HepG2 (cell line): Measurements from ENCODE around the gene KCTD19. TPM values are rescaled to one million over a fixed set of nuclear protein-coding genes. Genes with fewer than 3 reads are reported as not detected.
A peak's percentile ranks its signal among the peaks of the same experiment; 100 is the strongest.

ENCODE experiments used
- CEBPG ChIP-seq: IDR thresholded peaks from 2 replicates; pipeline ENCODE4 v1.6.1; 2016
- DPF2 ChIP-seq: sonication (generic); formaldehyde crosslinking; IDR thresholded peaks from 2 replicates; pipeline ENCODE4 v1.4.0; 2020; ENCODE audit warnings: mild to moderate bottlenecking, low read depth, missing genetic modification reagents, borderline replicate concordance
- ETV6 ChIP-seq: sonication (generic); formaldehyde crosslinking; conservative IDR thresholded peaks from 2 replicates; pipeline ENCODE4 v1.4.0; 2020; ENCODE audit warnings: missing genetic modification reagents
- GTF3A ChIP-seq: sonication (generic); formaldehyde crosslinking; conservative IDR thresholded peaks from 2 replicates; pipeline ENCODE4 v1.4.0; 2020; ENCODE audit warnings: mild to moderate bottlenecking, missing genetic modification reagents
- HDAC2 ChIP-seq: sonication (generic); formaldehyde crosslinking; IDR thresholded peaks from 2 replicates; pipeline ENCODE4 v1.4.0; 2020; ENCODE audit warnings: missing genetic modification reagents
- NFYB ChIP-seq: sonication (generic); formaldehyde crosslinking; IDR thresholded peaks from 2 replicates; pipeline ENCODE4 v1.4.0; 2020; ENCODE audit warnings: missing genetic modification reagents
- PPARG ChIP-seq: conservative IDR thresholded peaks from 2 replicates; pipeline ENCODE4 v1.6.1; 2016; ENCODE audit warnings: missing biosample characterization, missing genetic modification reagents
- PRPF4 ChIP-seq: fragments of 200-400 bp; formaldehyde crosslinking; IDR thresholded peaks from 2 replicates; pipeline ENCODE4 v1.6.1; 2016; ENCODE audit warnings: low read length, low read depth; ENCODE audit not compliant: poor library complexity, severe bottlenecking
- ZNF275 ChIP-seq: sonication (generic); formaldehyde crosslinking; IDR thresholded peaks from 2 replicates; pipeline ENCODE4 v1.8.0; 2022; ENCODE audit warnings: missing genetic modification reagents, mild to moderate bottlenecking, inconsistent platforms, borderline replicate concordance
- ZNF629 ChIP-seq: sonication (generic); formaldehyde crosslinking; conservative IDR thresholded peaks from 2 replicates; pipeline ENCODE4 v1.5.0; 2020; ENCODE audit warnings: missing genetic modification reagents
- polyA plus RNA-seq, 8 experiments: library from polyadenylated mRNA; depleted of rRNA in 3 of 8; stranded (reverse) in 7 of 8; unstranded in 1 of 8; fragments of >200 nt; fragmentation: Illumina TruSeq in 4 of 8; extraction: Trizol in 4 of 8; gene quantifications; 2 replicates each; pipeline versions ENCODE4 v1.2.1 to v1.2.3, GENCODE V29; 2011 to 2016; ENCODE audit warnings: low read depth in 4 of 8, missing spikeins in 1 of 8, mixed read lengths in 1 of 8; ENCODE audit not compliant: insufficient read depth in 1 of 8
- total RNA-seq, 5 experiments: library from RNA; depleted of rRNA; stranded (reverse); fragments of >200 nt; fragmentation: Illumina TruSeq; extraction: Trizol; gene quantifications; 2 replicates each; pipeline ENCODE4 v1.2.3, GENCODE V29; 2016; ENCODE audit warnings: low read depth in 1 of 5
- TF ChIP-seq, protein P1 (sequence below): sonication (generic); formaldehyde crosslinking; IDR thresholded peaks from 2 replicates; pipeline ENCODE4 v1.4.0; 2020; ENCODE audit warnings: missing genetic modification reagents
- TF ChIP-seq, protein P2 (sequence below): sonication (generic); formaldehyde crosslinking; IDR thresholded peaks from 2 replicates; pipeline ENCODE4 v1.5.0; 2020; ENCODE audit warnings: missing genetic modification reagents, mild to moderate bottlenecking, borderline replicate concordance
- TF ChIP-seq, protein P3 (sequence below): sonication (generic); formaldehyde crosslinking; IDR thresholded peaks from 2 replicates; pipeline ENCODE4 v1.4.0; 2020; ENCODE audit warnings: missing genetic modification reagents, borderline replicate concordance
- TF ChIP-seq, protein P4 (sequence below): sonication (generic); formaldehyde crosslinking; IDR thresholded peaks from 2 replicates; pipeline ENCODE4 v1.5.1; 2020; ENCODE audit warnings: mild to moderate bottlenecking, missing genetic modification reagents

The KCTD19 gene
- total and polyA plus RNA-seq, 2 of the 13 experiments (the other 11 are each of a cell fraction or from before 2014, with no cell fraction given): not detected

DNA sequence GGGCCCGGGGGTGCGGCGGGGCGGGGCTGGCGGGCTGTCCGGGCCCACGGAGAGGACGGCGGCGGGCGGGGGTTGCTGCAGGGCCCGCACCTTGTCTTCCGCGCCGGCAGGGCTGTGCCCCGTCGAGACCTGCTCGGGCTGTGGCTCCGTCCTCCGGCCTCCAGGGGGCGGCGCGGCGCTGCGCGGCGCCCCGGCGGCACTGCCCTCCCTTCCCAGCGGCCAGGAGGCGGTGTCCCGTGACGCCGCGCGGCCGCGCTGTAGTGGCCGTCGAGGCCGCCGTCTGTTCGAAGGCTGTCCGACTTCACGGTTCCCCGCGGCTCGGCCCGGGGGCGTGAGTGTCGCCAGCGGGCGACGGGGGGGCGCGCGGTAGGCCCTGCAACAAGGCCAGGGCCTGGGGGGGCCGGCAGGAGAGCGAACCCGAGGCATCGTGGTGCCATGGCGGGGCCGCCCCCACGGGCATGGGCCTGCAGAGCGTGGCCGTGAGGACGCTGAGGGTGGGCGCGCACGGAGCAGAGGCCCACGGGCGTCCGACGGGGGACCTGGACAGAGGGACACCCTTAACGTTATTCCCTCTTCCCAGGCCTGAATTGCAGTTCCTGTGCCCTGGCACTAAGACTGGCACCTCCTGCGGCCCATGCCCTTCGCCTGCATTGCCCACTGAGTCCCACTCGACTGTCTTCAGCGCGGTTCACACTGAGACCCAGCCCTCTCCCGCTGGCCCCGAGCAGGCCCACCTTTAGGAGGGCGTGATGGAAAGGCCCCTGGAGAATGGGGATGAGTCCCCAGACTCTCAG is 47.0 kb downstream of the KCTD19 start, which contains the start of gene PLEKHG4 (continued):
- TF ChIP-seq, protein P1, sequence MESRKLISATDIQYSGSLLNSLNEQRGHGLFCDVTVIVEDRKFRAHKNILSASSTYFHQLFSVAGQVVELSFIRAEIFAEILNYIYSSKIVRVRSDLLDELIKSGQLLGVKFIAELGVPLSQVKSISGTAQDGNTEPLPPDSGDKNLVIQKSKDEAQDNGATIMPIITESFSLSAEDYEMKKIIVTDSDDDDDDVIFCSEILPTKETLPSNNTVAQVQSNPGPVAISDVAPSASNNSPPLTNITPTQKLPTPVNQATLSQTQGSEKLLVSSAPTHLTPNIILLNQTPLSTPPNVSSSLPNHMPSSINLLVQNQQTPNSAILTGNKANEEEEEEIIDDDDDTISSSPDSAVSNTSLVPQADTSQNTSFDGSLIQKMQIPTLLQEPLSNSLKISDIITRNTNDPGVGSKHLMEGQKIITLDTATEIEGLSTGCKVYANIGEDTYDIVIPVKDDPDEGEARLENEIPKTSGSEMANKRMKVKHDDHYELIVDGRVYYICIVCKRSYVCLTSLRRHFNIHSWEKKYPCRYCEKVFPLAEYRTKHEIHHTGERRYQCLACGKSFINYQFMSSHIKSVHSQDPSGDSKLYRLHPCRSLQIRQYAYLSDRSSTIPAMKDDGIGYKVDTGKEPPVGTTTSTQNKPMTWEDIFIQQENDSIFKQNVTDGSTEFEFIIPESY (CRISPR knock-in tag): no peak; the same call in 1 of the 2 replicates
- TF ChIP-seq PPARG (CRISPR knock-in tag) (no peak), ZNF629 (CRISPR knock-in tag) (no peak), ZNF275 (CRISPR knock-in tag) (peak; percentile 35; the same call in 1 of the 2 replicates), CEBPG (CRISPR knock-in tag) (no peak), PRPF4 (no peak), DPF2 (CRISPR knock-in tag) (no peak), ETV6 (CRISPR knock-in tag) (0 out of 2 replicates have a peak, but pooled peaks have one; percentile 34), HDAC2 (0 out of 2 replicates have a peak, but pooled peaks have one; percentile 27), NFYB (no peak), GTF3A (CRISPR knock-in tag) (no peak)
- TF ChIP-seq, protein P2, sequence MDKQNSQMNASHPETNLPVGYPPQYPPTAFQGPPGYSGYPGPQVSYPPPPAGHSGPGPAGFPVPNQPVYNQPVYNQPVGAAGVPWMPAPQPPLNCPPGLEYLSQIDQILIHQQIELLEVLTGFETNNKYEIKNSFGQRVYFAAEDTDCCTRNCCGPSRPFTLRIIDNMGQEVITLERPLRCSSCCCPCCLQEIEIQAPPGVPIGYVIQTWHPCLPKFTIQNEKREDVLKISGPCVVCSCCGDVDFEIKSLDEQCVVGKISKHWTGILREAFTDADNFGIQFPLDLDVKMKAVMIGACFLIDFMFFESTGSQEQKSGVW (CRISPR knock-in tag): no peak
- TF ChIP-seq, protein P3, sequence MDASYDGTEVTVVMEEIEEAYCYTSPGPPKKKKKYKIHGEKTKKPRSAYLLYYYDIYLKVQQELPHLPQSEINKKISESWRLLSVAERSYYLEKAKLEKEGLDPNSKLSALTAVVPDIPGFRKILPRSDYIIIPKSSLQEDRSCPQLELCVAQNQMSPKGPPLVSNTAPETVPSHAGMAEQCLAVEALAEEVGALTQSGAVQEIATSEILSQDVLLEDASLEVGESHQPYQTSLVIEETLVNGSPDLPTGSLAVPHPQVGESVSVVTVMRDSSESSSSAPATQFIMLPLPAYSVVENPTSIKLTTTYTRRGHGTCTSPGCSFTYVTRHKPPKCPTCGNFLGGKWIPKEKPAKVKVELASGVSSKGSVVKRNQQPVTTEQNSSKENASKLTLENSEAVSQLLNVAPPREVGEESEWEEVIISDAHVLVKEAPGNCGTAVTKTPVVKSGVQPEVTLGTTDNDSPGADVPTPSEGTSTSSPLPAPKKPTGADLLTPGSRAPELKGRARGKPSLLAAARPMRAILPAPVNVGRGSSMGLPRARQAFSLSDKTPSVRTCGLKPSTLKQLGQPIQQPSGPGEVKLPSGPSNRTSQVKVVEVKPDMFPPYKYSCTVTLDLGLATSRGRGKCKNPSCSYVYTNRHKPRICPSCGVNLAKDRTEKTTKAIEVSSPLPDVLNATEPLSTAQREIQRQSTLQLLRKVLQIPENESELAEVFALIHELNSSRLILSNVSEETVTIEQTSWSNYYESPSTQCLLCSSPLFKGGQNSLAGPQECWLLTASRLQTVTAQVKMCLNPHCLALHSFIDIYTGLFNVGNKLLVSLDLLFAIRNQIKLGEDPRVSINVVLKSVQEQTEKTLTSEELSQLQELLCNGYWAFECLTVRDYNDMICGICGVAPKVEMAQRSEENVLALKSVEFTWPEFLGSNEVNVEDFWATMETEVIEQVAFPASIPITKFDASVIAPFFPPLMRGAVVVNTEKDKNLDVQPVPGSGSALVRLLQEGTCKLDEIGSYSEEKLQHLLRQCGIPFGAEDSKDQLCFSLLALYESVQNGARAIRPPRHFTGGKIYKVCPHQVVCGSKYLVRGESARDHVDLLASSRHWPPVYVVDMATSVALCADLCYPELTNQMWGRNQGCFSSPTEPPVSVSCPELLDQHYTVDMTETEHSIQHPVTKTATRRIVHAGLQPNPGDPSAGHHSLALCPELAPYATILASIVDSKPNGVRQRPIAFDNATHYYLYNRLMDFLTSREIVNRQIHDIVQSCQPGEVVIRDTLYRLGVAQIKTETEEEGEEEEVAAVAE (CRISPR knock-in tag): no peak
- TF ChIP-seq, protein P4, sequence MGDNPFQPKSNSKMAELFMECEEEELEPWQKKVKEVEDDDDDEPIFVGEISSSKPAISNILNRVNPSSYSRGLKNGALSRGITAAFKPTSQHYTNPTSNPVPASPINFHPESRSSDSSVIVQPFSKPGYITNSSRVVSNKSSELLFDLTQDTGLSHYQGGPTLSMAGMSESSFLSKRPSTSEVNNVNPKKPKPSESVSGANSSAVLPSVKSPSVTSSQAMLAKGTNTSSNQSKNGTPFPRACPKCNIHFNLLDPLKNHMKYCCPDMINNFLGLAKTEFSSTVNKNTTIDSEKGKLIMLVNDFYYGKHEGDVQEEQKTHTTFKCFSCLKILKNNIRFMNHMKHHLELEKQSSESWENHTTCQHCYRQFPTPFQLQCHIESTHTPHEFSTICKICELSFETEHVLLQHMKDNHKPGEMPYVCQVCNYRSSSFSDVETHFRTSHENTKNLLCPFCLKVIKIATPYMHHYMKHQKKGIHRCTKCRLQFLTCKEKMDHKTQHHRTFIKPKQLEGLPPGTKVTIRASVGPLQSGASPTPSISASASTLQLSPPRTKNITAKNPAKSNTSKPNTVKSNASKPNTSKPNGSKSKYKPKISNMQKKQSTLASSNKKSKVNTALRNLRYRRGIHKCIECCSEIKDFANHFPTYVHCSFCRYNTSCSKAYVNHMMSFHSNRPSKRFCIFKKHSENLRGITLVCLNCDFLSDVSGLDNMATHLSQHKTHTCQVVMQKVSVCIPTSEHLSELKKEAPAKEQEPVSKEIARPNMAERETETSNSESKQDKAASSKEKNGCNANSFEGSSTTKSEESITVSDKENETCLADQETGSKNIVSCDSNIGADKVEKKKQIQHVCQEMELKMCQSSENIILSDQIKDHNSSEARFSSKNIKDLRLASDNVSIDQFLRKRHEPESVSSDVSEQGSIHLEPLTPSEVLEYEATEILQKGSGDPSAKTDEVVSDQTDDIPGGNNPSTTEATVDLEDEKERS (CRISPR knock-in tag): no peak
